ENCODE measurements around the gene TOP3A.
A peak's percentile ranks its signal among the peaks of the same experiment; 100 is the strongest.
"Not testable (repeated sequence)": the region's sequence is repeated elsewhere in the genome, so short reads cannot be mapped to it uniquely, and the experiment has no call there.

The TOP3A gene

DNA sequence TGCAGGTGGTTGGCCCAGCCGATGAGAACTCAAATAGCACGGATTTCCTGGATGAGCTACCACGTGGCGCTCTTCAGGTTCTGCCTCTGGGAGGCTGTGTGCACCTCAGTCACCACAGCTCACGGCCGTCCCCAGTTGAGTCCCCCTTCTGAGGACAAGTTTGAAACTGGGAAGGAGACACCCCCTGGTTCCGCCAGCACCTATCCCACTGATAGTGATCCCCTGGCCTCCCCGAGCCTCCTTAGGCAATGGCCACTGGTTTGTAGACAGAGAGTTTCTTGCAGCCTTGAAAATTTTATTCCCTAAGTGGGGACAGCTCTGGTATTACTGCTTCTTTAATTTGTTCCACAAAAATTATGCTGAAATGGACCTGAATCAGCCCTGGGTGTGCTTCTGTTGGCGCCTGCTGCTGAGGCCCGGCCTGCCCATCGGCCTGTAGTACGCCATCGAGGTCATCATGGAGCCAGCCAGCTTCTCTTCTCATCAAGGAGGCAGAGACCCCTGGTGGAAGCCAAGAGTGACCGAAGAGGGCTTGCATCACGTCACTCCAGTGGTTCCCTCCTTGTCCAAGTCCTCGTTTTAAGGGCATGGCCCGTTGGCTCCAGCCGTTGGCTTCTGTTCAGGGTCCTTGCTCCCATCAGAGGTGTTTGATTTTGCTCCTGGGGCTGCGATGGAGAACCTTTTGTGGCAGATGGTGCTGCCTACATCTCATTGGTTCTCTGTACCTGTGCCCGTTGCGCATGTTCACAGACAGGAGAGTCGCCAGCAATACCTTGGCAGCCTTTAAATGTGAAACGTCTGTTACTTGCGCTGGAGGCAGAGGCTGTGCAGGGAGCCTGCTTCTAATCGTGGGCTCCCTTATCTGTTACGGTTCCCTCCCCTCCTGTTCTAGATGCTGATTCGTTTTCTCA, 9.6 kb upstream of the TOP3A start:
- no peak for DNase-seq

DNA sequence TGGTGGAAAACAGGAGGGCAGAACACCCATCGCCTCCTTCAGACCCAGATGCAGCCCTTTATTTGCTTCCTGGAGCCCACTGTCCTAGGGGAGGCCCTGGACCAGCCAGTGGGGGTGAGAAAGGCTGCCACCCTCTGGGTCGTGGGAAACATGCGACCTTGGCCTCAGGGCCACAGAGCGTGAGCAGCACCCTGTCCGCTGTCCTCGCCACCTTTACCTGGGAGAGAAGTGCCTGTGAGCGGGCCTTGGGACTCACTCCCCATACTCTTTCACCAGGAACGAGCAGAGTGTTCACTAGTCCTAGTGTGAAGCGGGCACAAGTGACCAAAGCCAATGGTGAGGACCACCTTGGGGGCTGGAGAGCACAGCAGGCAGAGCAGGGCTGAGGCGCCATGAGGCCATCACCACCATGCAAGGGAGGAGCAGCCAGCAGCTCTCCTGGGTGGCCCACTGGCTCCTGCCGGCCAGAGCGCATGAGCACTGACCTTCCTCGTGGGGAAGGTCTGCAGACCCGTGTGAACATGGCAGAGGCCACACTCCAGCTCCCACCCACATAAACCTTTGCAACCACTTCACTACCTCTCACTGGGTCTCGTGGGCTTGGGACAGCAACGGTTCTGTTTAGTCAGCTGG, 8.8 kb upstream of the TOP3A start:
- DNase-seq = no peak

DNA sequence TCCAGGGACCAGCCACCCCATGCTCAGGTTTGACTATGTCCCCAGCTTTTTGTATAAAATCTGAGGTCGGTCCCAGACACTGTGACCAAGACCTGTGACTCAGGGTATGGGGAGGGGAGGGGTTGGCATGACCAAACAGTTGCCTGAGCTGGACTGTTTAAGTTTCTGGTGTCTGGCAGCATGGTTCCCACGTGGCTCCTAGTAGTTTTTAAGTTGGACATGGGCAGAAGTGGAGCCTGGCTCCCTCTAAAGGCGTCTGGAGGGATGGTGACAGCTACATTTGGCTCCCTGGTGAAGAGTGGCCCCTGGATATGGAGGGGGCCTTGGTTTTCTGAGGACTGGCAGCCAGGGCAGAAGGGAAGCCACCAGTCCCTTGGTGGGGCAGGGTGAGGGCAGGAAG, 8.2 kb upstream of the TOP3A start:
- DNase-seq = no peak

GRCh38 chr17:18322522-18322921, 7.7 kb upstream of the TOP3A start:
- no peak for DNase-seq

GRCh38 chr17:18321309-18321708, 6.5 kb upstream of the TOP3A start:
- no peak for DNase-seq

DNA sequence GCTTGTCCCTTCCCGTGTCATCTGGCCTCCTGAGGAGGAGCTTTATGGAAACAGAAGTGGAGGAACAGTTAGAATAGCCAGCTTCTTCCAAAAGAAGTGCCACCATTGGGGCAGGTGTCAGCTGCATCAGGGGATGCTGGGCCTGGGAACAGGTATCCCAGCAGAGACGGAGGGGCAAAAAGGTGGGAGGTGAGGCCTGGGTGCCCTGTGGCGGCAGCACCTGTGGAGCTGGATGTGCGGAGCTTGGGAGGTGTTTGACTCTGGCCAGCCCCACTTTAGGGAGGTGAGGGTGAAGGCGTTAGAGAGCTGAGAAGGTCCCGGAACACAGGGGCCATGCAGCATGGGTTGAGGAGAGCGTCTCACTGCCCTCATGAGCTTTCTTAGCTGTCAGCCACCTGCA, 5.5 kb upstream of the TOP3A start:
- no peak for DNase-seq

- peak; percentile 15 for DNase-seq
These were observed 4.9 kb upstream of the TOP3A start for GRCh38 chr17:18319604-18320256.

- no peak for DNase-seq
These were observed 4.1 kb upstream of the TOP3A start for GRCh38 chr17:18318771-18319450.

- DNase-seq = no peak
These were observed 3.3 kb upstream of the TOP3A start for GRCh38 chr17:18318117-18318516.

DNA sequence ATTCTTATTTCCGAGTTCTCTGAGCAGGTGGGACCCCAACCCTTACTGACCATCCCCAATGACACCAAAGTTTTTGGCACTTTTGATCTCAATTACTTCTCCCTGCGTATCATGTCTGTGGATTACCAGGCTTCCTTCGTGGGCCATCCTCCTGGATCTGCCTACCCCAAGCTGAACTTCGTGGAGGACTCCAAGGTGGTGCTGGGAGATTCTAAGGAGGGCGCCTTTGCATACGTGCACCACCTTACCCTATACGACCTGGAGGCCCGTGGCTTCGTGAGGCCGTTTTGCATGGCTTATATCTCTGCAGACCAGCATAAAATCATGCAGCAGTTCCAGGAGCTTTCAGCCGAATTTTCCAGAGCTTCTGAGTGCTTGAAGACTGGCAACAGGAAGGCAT, 1.2 kb upstream of the TOP3A start:
- DNase-seq = no peak

DNA sequence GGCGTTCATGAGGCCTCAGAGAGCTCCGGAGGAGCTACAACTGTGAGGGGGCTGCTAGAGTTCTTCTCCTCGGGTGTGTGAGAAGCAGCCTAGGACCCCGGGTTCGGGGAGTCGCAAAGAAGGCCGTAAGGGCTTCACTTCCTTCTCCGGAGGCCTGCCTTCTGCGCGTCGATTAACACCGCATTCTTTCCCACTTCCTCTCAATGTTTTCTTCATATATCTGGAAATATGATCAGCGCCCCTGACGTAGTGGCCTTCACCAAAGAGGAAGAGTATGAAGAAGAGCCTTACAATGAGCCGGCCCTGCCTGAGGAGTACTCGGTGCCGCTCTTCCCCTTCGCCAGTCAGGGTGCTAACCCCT, 748 bp upstream of the TOP3A start:
- DNase-seq = no peak

DNA sequence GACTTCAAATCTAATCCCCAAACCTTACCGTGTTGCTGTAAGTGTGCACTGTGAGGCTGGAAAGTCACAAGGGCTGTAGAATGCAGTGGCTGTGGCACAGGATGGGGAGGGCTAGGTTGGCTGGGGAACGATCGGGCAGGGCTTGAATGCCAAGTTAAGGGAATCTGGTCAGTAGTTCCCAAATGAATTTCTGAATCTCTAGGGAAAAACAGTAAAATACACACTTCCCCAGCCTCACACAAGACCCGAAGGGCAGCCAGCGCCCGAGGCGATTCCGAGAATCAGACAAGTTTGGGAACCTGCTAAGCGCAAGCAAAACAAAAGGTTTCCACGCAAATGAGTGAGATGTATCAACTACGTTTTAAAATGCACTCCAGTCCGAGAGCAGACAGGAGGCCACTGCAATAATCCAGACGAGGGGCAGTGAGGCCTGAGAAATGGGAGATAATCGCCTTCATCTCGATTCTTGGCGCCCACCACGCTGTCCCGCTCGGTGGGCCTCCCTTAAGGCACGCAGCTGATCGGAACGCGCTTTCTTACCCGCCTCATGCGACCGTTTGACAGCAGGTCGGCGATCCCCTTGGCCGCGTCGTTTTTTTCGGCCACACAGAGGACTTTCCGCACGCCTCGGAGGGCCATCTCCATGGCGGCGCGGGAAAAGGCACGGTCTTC, 599 bp downstream of the TOP3A start:
- peak; percentile 14 for DNase-seq

DNA sequence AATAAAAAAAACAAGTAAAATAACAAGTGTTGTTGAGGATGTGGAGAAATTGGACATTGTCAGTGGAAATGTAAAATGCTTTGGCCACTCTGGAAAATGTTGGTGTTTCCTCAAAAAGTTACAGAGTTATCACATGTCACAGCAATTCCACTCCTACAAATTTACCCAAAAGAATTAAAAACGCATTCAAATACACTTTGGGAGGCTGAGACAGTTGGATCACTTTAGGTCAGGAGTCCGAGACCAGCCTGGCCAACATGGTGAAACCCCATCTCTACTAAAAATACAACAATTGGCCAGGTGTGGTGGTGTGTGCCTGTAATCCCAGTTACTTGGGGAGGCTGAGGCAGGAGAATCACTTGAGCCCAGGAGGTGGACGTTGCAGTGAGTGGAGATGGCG, 5.6 kb downstream of the TOP3A start:
- no peak for DNase-seq

GRCh38 chr17:18303206-18303605, 11.6 kb downstream of the TOP3A start:
- DNase-seq = not testable (repeated sequence)

GRCh38 chr17:18300725-18301480, 13.9 kb downstream of the TOP3A start:
- DNase-seq = no peak

DNA sequence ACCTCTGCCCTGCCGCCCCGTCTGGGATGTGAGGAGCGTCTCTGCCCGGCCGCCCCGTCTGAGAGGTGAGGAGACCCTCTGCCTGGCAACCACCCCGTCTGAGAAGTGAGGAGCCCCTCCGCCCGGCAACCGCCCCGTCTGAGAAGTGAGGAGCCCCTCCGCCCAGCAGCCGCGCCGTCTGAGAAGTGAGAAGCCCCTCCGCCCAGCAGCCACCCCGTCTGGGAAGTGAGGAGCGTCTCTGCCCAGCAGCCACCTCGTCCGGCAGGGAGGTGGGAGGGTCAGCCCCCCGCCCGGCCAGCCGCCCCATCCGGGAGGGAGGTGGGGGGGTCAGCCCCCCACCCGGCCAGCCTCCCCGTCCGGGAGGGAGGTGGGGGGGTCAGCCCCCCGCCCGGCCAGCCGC, 16.7 kb downstream of the TOP3A start:
- not testable (repeated sequence) for DNase-seq

GRCh38 chr17:18291718-18292540, 22.9 kb downstream of the TOP3A start:
- DNase-seq = no peak

DNA sequence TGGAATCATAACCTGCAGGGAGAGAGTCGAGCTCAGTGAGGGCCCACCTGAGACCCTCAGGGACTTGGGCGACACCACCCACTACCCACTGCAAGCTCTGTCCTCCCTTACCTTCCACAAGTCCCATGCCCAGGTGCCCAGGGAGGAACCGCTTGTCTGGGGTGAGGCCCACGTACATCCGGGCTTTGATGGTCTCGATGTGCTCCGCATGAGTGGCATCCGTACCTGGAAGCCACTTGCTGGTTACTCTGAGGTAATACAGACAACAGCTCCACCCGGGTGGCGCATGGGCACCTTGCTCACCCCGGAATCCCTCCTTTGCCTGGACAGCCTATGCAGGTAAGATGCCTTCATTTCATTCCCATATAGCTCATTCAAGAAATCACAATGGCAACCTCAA, 29.5 kb downstream of the TOP3A start:
- no peak for DNase-seq

- DNase-seq = no peak
These were observed 33.0 kb downstream of the TOP3A start for GRCh38 chr17:18281788-18282187.

- DNase-seq = no peak
These were observed 33.9 kb downstream of the TOP3A start for GRCh38 chr17:18280766-18281371.

DNA sequence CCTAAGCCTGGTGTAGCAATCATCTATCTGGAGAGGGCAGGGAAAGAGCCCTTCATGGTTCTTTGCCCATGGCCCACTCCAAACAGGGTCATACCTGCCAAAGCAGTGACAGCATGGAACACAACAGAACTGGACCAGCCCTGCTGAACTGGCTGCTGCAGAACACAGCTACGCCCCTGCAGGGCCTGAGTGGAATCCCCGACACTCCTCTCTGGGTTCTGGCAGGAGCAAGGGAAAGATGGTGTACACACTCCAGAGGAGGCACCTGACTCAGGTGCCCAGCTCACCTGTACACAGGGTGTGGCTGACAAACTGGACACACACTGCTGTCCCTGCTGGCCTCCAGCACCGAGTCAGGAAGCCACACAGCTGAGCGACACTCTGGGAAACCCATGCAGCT, 34.5 kb downstream of the TOP3A start:
- no peak for DNase-seq
